Measurements from ENCODE around the gene DCAF17. TPM values are rescaled to one million over a fixed set of nuclear protein-coding genes. Genes with fewer than 3 reads are reported as not detected.
"Not testable (repeated sequence)": the region's sequence is repeated elsewhere in the genome, so short reads cannot be mapped to it uniquely, and the experiment has no call there.

The DCAF17 gene
- total RNA-seq, 1 experiment from 2014 or later, result 28.2 TPM

GRCh38 chr2:171410101-171410500 lies 23.9 kb upstream of the DCAF17 start:
- DNase-seq (ENCODE audit: extremely low read depth, low read depth), result no peak

- DNase-seq (ENCODE audit: extremely low read depth, low read depth), result no peak
Observed at GRCh38 chr2:171410624-171411023, 23.4 kb upstream of the DCAF17 start.

DNA sequence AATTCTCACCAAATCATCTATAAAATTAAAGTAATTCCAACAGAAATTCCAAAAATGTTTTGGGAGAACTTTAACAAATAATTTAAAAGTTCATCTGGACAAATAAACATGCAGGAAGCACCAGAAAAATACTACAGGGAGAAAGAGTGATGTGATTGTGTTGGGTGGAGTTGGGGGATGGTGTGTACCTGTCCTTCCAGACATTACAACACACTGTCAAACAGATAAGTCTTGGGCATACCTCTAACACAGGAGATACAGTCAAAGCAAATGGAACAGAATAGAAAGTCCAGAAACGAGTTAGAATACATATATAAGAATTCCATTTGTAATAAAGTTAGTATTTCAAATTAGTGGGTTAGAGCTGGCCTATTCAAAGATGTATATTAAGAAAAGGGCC lies 22.8 kb upstream of the DCAF17 start:
- DNase-seq (ENCODE audit: extremely low read depth, low read depth), result no peak

- DNase-seq (ENCODE audit: extremely low read depth, low read depth), result no peak
Observed at GRCh38 chr2:171411791-171412483, 22.1 kb upstream of the DCAF17 start.

- DNase-seq (ENCODE audit: extremely low read depth, low read depth), result no peak
Observed at GRCh38 chr2:171412571-171413175, 21.4 kb upstream of the DCAF17 start.

DNA sequence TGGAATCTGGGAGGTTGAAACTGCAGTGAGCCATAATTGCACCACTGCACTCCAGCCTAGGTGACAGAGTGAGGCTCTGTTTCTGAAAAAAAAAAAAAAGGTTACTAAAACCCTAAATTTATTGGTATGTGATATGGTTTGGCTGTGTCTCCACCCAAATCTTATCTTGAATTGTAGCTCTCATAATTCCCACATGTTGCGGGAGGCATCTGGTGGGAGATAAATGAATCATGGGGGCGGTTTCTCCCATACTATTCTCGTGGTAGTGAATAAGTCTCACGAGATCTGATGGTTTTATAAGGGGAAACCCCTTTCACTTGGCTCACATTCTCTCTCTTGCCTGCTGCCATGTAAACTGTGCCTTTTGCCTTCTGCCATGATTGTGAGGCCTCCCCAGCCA lies 19.4 kb upstream of the DCAF17 start:
- DNase-seq (ENCODE audit: extremely low read depth, low read depth), result not testable (repeated sequence)

DNA sequence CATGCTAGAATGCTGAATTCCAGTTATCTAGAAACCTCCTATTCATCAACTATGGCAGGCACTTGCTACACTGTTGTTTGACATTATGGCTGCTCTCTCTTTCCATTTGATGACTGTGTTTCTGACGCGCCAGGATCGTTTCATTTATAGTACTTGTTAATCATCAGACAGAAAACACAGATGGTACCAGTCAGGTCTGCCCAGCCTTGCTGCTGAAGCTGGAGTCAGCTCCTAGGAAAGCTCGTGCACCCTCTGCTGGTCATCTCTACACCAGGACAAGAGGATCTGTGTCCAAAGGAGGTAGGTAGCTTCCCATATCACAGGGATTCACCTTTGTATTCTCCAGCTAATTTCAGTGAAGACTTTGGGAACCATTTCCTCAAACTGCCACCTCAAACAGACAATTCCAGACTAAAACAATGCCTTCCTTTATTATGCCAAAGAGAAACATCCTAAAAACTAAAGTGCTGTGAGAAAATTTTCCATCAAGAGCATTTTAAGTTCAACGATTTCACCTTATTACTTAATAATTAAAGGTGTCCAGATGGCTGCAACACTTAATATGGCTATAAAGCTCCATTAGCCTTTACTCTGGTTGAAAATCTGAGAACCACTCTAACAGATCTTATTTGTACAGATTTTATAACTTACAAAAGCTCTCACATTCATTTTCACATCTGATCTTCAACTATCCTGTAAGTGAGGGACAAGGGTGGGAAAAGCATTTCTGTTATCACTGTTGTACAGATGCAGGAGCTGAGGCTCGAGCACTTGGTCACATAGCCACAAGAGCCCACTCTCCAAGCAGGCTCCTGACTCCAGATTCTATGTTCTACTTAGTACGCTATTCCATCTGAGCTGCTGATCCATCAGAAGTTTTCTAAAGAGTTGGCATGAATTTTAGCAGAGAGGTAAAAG lies 17.8 kb upstream of the DCAF17 start:
- DNase-seq (ENCODE audit: extremely low read depth, low read depth), result peak; percentile 83

DNA sequence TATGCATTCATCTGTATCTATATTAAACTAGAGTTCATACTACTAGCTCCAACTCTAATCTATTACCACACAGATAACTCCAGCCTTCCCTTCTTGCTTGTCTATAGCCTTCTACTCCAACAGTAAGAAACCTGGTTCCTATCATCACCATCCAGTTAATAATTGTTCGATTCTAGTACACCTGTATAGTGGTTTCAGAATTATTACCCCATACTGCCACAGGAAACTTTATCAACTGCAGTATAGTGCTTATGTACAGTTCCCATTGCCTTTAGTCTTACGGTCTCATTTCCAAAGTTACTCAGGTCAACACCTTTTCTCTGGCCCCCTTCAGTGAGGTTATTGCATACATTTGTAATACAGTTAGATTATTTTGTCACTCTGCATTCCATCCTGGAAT lies 14.7 kb upstream of the DCAF17 start:
- no peak for DNase-seq (ENCODE audit: extremely low read depth, low read depth)

DNA sequence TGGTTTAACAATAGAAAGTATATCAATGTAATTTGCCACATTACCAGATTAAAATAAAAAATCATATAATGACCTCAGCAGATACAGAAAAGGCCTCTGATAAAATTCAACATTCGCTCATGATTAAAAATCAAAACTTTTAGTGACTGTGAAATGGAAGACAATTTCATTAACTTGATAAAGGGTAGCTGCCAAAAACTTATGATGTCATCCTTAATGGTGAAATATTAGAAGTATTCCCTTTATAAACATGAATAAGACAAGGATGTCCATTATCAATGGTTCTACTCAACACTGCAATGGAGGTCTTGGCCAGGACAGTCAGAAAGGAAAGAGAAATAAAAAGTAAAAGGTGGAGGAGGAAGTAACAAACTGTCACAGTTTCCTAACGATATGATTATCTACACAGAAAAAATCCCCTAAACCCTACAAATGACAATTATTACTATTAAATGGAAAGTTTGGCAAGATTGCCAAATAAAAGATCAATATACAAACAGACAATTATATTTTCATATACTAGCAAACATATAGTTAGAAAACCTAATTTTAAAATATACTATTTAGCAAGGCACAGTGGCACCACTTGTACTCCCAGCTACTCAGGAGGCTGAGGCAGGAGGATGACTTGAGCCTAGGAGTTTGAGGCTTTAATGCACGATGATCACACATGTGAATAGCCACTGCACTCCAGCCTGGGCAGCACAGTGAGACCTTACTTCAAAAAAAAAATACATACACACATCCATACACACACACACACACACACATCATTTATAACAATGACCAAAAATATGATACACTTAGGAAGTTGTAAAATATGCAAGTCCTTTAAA lies 13.1 kb upstream of the DCAF17 start:
- no peak for DNase-seq (ENCODE audit: extremely low read depth, low read depth)

GRCh38 chr2:171422710-171423495 lies 11.1 kb upstream of the DCAF17 start:
- not testable (repeated sequence) for DNase-seq (ENCODE audit: extremely low read depth, low read depth)

GRCh38 chr2:171430516-171431410 lies 3.3 kb upstream of the DCAF17 start:
- no peak for DNase-seq (ENCODE audit: extremely low read depth, low read depth)

GRCh38 chr2:171431677-171432167 lies 2.3 kb upstream of the DCAF17 start:
- DNase-seq (ENCODE audit: extremely low read depth, low read depth), result no peak

- no peak for DNase-seq (ENCODE audit: extremely low read depth, low read depth)
Observed at GRCh38 chr2:171432206-171432968, 1.6 kb upstream of the DCAF17 start.

GRCh38 chr2:171432969-171433762 lies 860 bp upstream of the DCAF17 start:
- peak; percentile 48 for DNase-seq (ENCODE audit: extremely low read depth, low read depth)

DNA sequence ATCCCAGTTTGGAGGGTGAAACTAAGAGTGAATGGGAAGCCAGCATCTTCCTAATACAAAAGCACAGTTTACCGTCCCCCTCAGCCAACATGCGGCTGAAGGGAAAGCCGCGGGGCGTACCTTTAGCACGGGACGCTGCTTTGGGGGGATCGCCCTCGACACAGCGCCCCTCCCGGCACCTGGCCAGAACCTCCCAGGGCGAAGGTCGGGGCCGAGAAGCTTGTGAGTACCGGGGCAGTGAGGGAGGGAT lies 338 bp upstream of the DCAF17 start, which contains the start of gene METTL8:
METTL8 (minus strand) TSS at position 228 of the 250 bp plus-strand sequence. CDS start 41,805 bp downstream, outside the sequence.
- DNase-seq (ENCODE audit: extremely low read depth, low read depth), result no peak

GRCh38 chr2:171436307-171436706 lies 2.3 kb downstream of the DCAF17 start:
- peak; percentile 11 for DNase-seq (ENCODE audit: extremely low read depth, low read depth)

DNA sequence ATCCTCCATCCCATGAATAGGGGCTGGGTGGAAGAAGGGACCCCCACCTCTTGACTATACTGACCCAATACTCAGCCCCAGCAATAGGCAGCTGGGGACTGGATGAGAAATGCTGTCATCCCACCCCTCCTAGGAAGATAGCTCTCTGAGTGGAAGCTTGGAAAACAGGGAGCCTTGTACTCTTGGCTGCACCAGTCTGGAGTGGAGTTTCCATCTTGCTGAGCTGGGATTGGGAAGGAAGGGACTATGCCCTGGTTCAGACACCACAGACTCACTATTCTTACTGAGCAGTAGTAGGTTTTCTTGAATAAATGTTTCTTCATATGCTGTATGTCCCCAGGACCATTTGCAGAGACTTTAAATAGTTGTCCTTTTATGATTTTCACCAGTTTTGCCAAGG lies 7.4 kb downstream of the DCAF17 start:
- no peak for DNase-seq (ENCODE audit: extremely low read depth, low read depth)

Data from NCI-H460 (cell line).